SU-DHL-6 (cell line): ENCODE measurements around the gene CXorf66.

ENCODE experiments used
- EZH2phosphoT487 ChIP-seq: fragments of 200-600 bp; sonication (generic), shearing (Covaris generic); conservative IDR thresholded peaks from 2 replicates; pipeline ENCODE4 v1.6.1; 2018; ENCODE audit warnings: mild to moderate bottlenecking, antibody characterized with exemption, low read length, moderate library complexity, mixed read lengths
- TF ChIP-seq, protein P1 (sequence below): fragments of 200-600 bp; sonication (generic); IDR thresholded peaks from one replicate; pipeline ENCODE4 v1.5.1; 2017; ENCODE audit warnings: antibody characterized with exemption, mild to moderate bottlenecking, low read length, moderate library complexity; ENCODE audit not compliant: insufficient read depth, poor library complexity, severe bottlenecking

DNA sequence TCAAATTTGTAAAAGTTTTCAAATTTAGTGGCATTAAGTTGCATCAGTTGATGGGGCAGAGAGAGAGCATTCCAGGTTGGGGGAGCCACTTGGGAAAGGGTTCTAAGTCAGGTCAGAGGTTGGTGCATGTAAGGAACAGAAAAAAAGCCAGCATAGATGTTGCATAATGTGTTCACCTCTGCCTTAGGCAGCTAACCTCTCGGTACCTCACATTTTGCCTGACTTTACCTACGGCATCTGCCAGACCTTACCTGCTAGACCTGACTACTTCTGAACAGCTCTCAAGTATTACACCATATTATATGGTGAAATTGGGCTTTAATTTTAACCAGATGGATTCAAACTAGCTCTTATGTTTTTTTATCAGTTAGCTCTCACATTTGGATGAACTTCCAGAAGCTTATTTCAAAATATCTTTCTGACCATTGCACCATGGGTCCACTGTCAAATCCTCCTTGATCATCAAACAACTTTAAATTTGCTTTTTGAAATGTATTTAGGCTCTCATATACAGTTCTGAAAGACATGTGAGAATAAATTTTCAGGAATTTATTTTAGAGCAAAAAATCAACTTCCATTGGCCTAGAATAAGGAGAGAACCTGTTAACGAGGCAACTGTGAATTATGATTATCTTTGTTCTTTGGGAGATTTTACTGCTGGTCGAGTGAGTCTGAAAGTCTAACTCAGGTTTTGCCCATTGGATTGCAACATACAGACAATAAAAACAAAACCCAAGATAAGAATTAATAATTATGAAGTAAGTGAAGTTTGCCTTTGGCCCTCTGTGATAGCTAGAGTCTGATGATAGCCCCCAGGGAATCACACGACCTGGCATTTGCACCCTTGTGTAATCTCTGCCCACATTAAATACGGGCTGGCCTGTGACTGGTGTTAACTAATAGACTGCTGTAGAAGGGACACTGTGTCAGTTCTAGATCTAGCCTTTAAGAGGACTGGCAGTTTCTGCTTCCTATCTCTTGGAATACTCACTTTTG, 7.6 kb upstream of the CXorf66 start:
- TF ChIP-seq, protein P1, sequence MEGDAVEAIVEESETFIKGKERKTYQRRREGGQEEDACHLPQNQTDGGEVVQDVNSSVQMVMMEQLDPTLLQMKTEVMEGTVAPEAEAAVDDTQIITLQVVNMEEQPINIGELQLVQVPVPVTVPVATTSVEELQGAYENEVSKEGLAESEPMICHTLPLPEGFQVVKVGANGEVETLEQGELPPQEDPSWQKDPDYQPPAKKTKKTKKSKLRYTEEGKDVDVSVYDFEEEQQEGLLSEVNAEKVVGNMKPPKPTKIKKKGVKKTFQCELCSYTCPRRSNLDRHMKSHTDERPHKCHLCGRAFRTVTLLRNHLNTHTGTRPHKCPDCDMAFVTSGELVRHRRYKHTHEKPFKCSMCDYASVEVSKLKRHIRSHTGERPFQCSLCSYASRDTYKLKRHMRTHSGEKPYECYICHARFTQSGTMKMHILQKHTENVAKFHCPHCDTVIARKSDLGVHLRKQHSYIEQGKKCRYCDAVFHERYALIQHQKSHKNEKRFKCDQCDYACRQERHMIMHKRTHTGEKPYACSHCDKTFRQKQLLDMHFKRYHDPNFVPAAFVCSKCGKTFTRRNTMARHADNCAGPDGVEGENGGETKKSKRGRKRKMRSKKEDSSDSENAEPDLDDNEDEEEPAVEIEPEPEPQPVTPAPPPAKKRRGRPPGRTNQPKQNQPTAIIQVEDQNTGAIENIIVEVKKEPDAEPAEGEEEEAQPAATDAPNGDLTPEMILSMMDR = no peak
- TF ChIP-seq EZH2phosphoT487 = no peak
